HG02840 (cell line): ENCODE measurements around the gene ELAVL1.

Experiments
- ATAC-seq: cut with Tn5 transposase; IDR thresholded peaks from one replicate; pipeline ENCODE4 v1.9.1; 2021; ENCODE audit warnings: mild to moderate bottlenecking, moderate library complexity, moderate number of reproducible peaks; ENCODE audit not compliant: unreplicated experiment, low FRiP score

Gene ELAVL1

DNA sequence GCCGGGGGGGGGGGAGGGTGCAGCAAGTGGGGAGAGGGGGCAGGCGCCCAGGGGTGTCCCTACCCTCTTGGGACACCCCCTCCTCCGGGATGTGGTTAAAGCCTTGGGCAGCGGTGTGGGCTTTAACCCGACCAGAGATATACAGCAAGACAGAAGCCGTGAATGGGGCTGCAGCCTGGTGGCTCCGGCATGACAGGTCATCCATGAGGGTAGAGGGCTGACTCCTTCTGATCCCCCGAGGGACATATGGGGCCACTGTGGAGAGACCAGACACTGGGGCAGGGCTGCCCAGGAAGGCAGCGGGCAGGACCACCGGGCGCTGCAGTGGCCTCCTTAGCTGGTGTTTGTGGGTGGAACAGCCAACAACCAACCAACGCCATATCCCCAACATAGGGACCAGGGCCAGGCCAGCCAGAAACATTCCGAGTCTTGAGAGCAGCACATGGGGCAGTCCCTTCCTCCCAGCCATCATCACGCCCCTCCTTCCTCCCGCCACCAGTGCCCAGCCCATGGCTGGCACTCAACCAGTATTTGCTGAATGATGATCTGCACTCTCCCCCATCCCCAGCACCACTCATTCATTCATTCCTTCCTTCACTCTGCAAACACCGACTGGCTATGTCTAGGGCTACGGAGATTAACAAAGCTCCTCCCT is 18.2 kb downstream of the ELAVL1 start:
- ATAC-seq, result no peak

DNA sequence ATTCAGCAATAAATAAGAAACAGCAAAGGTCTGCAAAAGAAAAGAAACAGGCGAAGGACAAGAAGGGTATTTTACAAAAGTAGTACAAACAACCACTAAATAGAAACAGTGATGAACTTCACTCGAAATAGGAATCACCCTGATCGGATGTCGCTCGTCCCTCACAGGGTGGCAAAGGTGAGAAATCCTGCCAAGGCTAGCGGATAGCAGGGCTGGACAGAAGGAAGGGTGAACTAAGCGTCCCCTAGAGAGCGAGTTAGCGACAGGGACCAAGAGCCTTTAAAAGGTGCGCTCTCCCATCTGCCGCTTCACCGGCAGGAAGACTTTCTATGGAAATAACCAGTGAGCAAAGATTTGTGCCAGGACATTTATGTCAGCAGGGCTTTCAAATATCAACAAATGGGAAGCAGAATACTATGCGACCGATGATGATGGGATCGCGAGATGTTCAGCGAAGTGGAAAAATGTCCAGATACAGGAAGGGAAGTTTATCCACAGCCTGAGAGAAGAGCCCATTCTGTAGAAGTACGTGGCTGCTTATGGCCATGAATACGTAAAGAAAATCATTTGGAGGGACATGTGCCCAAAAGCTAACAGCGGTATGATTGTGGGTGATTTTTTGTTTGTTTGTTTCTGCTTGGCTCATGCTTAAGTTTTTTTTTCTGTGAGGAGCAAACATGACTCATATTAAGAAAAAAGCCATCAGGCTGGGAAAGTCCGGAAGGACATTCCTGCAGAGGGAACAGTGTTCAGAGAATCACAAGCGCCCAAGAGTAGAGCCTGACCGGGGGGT is 18.9 kb downstream of the ELAVL1 start:
- ATAC-seq, result no peak

DNA sequence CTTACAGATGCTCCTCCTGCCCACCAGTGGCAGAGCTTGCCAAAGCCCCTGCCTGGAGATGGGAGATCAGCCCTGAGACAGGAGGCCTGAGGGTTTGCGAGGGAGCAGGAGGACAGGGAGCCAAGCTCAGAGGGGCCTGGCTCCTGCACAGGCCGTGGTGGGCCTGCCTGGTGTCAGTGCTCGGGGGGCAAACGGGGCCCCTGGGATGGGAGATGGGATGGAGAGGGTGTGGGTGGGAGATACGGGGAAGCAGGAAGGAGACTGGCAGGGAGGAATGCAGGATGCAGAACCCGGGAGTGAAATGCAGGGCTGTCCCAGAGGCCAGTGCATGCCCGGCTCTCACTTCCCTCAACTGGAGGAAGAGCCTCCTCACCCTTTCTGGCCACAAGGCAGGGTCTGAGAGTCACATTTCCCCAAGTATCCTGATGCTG is 19.9 kb downstream of the ELAVL1 start:
- ATAC-seq, result no peak

DNA sequence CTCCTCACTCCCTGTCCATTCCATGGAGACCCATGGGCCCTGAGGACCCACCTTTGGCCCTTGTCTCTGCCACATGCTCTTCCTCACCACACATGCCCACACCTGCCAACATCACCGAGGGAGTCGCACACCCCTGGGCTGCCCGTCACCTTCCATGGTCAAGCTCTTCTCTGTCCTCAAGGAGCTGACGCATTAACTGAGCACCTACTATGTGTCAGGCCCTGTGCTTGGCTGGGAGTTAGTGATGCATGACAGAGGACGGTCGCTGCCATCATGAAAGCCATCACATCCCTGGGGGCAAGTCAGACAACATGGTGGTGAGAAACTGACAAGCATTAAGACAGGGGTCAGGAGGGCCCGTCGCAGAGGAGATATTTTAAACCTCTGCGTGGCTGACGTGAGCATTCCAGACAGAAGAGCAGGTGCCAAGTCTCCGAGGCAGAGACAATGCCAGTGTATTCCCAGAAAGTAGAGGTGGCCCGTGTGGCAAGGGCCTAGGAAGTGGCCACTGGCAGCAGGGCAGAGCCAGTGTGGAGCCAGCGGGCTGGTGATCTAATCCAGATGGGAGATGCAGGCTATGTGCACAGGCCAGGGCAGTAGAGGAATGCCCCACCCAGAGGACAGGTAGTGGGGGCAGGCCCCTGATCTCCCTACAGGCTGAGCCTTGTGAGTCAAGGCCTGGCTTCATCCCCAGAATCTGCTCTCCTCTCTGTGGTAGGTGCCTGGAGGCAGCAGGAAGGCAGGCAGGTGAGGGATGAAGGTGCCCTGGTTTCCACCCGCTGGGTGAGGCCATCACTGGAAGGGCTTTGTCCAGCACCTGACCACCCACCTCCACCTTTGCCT is 21.2 kb downstream of the ELAVL1 start:
- no peak for ATAC-seq

DNA sequence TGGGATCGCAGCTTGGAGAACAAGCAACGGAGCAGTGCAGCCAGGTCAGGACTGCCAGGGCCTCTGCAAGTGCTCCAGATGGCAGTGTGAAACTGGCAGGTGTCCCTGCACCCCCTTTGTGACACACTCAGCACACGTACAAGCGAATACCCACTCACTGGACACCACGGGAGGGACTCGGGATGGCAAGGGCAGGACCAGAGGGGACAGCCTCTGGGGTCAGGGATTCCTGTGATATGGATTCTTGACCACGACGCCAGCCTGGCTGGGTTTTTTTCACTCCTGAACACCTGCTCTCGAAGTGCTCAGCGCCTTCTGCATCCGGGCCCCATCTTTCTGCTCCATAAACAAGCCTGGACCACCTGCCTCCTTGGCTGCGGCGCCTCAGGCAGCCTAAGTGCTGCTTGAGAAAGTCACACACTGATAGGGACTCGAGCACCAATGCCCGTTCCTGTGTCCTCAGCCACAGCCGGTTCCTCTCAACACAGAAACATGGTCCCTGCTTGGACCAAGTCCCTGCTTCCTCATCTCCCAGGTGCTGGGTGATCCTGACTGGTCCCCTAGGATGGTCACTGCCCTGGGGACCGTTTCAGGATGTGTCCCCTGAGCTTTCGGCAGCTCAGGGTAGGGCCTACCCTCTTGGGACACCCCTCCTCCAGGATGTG is 22.0 kb downstream of the ELAVL1 start:
- ATAC-seq, result no peak

DNA sequence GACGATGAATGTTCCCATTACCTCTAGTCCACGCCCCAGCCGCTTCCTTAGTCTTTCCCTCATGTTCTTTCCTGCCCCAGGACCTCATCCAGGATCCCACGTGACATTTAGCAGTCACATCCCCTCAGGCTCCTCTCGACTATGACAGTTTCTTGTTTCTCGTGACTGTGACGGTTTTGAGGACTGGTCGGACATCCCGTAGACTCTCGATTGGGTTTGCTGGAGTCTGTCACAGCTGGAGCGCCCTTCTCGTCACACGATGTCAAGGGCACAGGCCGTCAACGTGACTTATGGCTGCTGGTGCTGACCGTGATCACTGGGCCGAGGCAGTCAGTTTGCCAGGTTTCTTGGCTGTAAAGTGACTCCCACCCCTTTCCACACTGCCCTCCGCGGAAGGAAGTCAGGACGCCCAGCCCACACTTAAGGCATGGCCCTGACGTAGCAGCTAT is 22.8 kb downstream of the ELAVL1 start:
- ATAC-seq, result no peak

DNA sequence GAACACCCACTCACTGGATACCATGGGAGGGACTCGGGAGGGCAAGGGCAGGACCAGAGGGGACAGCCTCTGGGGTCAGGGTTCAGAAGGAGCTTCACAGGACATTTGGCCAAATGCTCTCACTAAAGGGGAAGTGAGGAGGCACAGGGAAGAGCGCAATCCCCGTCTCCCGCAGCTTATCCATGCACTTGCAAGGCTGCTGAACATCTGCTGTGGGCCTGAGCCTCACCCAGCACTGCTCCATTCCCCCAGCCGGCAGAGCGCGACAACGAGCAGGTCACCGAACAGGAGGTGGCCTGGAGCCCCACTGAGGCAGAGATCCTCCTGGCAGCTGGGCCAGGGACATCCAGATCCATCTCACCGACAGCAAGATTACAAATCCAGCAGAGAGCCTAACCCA is 23.3 kb downstream of the ELAVL1 start:
- no peak for ATAC-seq

DNA sequence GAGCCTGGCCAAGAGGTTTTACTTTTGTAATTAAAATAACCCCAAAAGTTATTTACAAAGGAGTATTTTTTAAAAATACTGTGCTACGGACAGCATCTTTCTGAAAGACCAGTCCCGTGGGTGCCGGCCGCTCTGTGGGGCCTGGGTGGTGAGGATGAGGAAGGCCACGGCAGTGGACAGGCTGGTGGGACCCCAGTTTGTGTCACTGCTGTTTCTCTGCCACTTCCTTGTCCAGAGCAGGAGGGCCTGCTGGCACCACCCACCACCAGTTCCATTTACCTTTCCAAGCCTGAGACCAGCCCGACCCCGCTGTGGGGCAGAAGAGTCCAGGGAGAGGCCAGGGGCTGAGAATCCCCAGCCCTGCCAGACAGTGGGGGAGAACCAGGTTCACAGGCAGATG is 23.8 kb downstream of the ELAVL1 start:
- ATAC-seq, result no peak

DNA sequence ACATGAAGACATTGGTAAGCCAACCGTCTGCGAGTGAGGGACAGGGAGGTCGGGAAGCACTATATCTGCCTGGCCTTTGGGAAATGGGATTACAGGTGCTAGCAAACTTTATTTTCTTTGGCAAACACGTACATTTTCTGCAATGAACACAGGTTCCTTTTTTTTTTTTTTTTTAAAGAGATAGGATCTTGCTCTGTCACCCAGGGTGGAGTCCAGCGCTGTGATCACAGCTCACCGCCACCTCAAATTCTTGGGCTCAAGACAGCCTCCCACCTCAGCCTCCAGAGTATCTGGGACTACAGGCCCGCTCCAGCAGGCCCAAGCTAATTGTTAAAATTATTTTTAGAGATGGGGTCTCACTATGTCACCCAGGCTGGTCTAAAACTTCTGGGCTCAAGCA is 24.2 kb downstream of the ELAVL1 start:
- ATAC-seq, result no peak

DNA sequence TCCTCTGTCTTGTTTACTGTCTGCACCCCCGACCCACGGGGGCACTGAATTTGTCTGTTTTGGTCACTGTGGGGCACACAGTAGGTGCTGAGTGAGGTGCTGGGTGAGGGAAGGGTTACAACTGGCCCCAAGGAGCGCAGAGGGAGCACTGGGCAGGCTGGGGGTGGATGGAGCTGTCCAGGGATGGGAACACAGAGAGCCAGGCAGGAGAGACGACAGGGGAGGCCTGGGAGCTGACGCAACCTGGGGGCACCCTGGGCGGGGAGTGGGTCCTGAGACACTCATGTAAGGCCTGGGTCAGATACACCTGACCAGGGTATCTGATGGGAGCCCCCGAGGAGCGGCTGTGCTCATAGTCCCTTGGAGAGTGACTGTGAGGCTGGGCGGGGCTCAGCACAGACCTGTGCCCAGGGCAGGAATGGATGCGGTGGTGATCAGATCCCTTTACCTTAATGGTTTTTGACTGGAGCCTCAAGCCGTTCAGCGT is 24.8 kb downstream of the ELAVL1 start:
- no peak for ATAC-seq

DNA sequence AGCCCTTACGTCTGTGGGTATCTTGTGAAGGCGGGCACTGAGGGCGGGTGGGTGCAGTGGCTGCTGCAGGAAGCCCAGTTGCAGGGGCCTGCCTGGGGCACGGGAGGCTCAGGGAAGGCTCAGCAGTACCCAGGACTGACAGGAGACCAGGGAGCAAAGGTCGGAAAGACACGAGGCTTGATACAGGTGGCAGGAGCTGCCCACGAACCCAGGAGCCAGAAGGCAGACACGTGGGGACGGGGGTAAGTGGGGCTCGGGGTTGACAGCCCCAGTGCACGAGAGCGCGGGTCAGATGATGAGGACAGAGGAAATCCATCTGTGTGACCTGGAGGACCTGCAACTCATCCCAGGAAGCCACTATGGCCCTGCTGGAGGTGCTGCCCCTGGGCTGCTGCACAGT is 25.3 kb downstream of the ELAVL1 start:
- no peak for ATAC-seq

DNA sequence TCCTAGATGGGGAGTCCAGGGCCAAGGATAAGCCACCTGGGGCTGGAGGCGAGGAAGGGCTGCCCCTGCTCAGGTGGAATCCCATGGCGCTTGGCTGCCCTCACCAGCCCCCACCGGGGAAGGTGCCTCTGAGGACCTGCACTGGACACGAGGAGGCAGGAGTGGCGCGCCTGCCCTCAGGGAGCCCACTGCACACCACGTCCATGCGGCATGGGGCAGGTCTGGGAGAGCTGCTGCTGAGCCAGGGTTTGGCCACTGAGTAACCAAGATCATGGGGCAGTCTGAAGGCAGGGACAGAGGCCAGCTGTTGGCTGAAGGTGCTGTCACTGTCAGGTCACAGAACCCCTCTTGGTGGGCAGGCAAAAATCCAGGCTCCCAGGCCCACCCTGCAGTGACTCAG is 25.9 kb downstream of the ELAVL1 start:
- ATAC-seq, result no peak

DNA sequence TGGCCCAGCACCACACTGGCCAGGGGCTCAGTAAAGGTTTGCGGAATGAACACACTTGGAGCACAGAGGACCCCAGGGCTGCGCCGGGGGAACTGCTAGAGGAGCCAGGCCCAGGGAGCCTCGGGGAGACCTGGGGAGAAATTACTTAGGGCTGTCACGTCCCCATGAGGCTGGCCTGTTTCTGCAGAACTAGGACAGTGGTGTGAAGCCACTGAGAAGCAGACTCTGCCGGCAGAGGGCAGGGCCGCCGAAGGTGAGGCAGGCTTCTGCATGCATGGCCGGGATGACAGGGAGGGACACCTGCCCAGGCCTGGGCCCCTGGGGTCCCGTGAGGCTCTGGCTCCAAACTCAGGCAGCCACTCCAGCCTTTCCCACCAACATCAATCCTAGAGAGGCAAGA is 26.4 kb downstream of the ELAVL1 start:
- ATAC-seq, result no peak

DNA sequence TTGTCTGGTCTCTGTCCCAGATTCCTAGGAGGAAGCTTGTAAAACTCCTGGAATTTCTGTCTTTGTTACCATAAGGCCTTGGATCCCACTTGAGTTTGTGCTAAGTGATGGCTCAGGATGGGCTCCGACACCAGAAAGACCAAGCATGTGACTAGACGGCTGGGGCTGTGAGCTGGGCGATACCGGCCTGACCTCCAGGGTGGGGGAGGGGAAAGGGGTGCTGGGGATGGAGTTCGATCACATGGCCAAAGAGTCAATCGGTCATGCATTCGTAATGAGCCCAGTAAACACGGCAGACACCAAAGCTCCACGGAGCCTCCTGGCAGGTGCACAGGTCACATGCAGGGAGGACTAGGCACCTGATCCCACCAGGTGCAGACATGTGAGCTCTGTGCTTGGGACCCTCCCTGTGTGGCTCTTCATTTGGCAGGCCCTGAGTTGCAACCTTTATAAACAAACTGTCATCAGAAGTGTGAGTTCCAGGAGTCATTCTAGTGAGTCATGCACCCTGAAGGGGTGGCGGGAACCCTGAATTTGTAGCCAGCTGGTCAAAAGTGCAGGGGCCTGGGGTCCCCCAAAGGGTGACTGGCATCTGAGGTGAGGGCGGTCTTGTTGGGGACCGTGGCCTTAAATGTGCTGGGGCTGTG is 27.1 kb downstream of the ELAVL1 start:
- ATAC-seq, result no peak

DNA sequence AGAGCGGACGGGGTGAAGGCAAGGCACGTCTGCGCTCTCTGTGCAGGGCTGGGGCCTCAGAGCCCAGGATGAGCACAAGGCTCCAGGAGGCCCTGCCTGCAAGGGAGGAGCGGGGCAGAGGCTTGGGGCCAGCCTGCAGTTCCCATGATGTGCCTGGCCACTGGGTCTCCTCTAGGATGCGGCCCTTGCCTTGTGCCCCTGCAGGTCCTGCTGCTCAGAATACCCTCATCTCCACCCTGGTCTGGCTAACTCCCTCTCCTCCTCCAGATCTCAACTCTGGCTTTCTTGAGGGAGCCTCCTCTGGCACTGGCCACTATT is 27.8 kb downstream of the ELAVL1 start:
- no peak for ATAC-seq

DNA sequence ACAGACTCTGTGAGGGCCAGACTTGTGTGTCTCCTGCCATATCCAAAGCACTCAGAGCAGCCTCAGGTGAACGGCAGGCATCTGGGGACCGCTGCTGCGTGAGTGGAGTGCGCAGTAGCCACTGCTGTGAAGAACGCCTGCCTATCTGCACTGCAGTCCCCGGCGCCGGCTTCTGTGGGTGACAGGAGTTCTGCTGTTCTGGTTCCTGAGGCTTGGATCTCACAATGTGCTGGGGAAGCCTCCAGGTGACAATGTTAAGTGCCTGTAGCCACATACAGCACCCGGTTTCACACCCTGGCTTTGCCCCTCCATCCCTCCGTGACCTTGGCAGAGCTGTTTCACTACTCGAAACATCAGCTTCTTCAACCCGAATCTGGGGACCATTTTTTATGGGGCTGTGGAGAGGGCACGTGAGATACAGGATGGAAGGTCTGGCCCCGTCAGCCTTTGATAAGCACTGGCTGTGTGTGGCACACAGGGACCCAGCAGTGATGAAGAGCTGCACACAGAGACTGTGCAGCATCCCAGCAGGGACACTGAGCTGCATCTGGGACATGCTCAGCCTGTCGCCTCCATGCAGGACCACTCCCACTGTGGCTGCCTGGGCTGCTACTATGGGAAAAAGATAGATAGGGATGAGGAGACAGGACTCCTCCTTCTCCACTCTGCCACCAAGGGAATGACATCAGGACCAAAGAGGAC is 28.3 kb downstream of the ELAVL1 start:
- no peak for ATAC-seq

DNA sequence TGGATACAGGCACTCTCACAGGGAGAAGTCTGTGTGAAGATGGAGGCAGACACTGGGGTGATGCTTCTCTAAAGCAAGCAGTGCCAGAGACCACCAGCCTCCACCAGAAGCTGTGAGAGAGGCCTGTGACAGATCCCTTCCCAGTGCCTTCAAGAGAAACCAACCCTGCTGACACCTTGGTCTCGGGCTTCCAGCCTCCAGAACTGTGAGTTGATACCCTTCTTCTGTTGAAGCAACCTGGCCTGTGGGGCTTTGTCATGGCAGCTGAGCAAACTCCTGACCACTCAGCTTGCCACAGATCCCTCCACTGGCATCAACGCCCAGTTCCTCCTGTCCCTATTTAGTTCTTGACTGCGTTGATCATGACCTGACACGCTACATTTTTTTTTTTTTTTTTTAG is 29.0 kb downstream of the ELAVL1 start:
- no peak for ATAC-seq

DNA sequence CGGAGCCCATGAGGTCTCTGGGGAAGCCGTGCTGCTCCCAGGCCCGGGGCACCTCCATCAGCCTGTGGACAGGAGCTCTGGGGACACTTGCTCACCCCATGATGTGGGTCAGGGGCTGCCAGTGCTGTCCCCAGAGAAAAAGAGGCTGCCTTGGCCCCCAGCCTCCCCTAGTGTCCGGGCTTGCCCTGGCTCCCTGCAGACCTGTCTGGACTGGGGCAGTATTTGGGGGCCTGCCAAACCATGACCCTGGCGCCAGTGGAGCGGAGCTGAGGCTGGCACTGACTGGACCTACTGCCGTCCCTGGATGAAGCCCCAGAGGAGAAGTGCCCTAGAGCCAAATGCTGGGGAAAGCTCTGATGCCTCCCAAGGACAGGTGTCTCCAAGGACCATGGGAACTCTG is 30.4 kb downstream of the ELAVL1 start:
- no peak for ATAC-seq

DNA sequence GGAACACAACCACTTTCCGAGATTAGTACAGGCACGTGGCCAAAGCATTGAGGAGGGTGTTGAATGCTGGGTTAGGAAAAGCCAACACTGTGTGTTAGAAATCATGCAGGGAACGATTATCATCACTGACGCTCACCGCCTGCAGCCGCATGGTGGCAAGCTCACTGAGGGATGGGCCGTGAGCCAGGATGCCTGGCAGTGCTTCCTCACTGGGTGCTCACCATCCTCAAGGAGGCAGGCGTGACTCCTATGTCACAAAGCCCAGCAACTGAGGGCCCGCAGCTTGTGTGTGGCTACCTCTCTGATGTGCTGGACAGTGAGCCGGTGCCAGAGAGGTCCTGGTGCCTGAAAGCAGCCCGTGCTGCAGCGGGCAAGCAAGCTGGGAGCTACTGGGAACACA is 31.6 kb downstream of the ELAVL1 start:
- no peak for ATAC-seq
